ENCODE measurements around the gene FMO3. TPM values are rescaled to one million over a fixed set of nuclear protein-coding genes. Genes with fewer than 3 reads are reported as not detected.

FMO3 gene
- total RNA-seq, 2 experiments from 2014 or later, result not detected

- no peak overlapping the region for H3K4me3 ChIP-seq (ENCODE audit: low read depth, low read length, poor library complexity, severe bottlenecking)
- ChIA-PET CTCF (ENCODE audit: unreplicated experiment) (no interaction called here), POLR2A (interaction anchor here (0.6 to 1.6 kb wide), 2 partner anchors 18 to 19 kb away, joined by 3 to 5 read pairs; no protein-coding TSS in a partner anchor)
- H3K9me2 ChIP-seq (ENCODE audit: insufficient read depth, low read length), result no peaks in the 10 kb centered on the region
- no peaks in the 10 kb centered on the region for H4K20me1 ChIP-seq (ENCODE audit: insufficient read depth, low read length)
- H3K4me1 ChIP-seq (ENCODE audit: insufficient read depth, low read length, poor library complexity, severe bottlenecking), result no peaks in the 10 kb centered on the region
- DNase-seq (ENCODE audit: low spot score), result no peak
- H3K4me2 ChIP-seq (ENCODE audit: low read length), result no peak overlapping the region
- intact Hi-C loops (cut with micrococcal nuclease; ENCODE audit: unreplicated experiment), result no loop called here
- BruUV-seq (replicated peaks), result no TSS peak
- no peak overlapping the region for H3K27ac ChIP-seq (ENCODE audit: low read depth, low read length, poor library complexity, severe bottlenecking)
- no peak for TF ChIP-seq EZH2phosphoT487 (IDR thresholded peaks at IDR 0.05; ENCODE audit: borderline replicate concordance, low read depth, low read length)
- TF ChIP-seq CTCF (conservative IDR thresholded peaks at IDR 0.05; ENCODE audit: low read length), result no peak
- peaks cover 5% of the 10 kb centered on the region; the same call in 1 of the 2 replicates for H3K9me3 ChIP-seq (ENCODE audit: low read length)
- H2AFZ ChIP-seq (ENCODE audit: low read length), result no peak overlapping the region
- no peaks in the 10 kb centered on the region for H3K79me2 ChIP-seq (ENCODE audit: insufficient read depth, low read depth, low read length)
- no peaks in the 10 kb centered on the region for H3K36me3 ChIP-seq (ENCODE audit: insufficient read depth, low read length)
Measured at GRCh38 chr1:171155484-171155883, 64.8 kb downstream of the FMO3 start.

GRCh38 chr1:171158096-171158495, 67.4 kb downstream of the FMO3 start:
- POLR2A ChIA-PET, result no interaction called here
- peaks cover 7% of the 10 kb centered on the region; the same call in 1 of the 2 replicates for H3K9me2 ChIP-seq (ENCODE audit: insufficient read depth, low read length)
- H3K79me2 ChIP-seq (ENCODE audit: insufficient read depth, low read depth, low read length), result no peaks in the 10 kb centered on the region
- H3K27ac ChIP-seq (ENCODE audit: low read depth, low read length, poor library complexity, severe bottlenecking), result no peak overlapping the region
- TF ChIP-seq CTCF (conservative IDR thresholded peaks at IDR 0.05; ENCODE audit: low read length), result no peak
- no peak for TF ChIP-seq EZH2phosphoT487 (IDR thresholded peaks at IDR 0.05; ENCODE audit: borderline replicate concordance, low read depth, low read length)
- no TSS peak for BruUV-seq (replicated peaks)
- no peaks in the 10 kb centered on the region for H3K36me3 ChIP-seq (ENCODE audit: insufficient read depth, low read length)
- intact Hi-C loops (cut with micrococcal nuclease; ENCODE audit: unreplicated experiment), result no loop called here
- no peak overlapping the region for H3K4me2 ChIP-seq (ENCODE audit: low read length)
- H3K9me3 ChIP-seq (ENCODE audit: low read length), result peaks cover 5% of the 10 kb centered on the region; the same call in 1 of the 2 replicates
- no peak for DNase-seq (ENCODE audit: low spot score)
- H2AFZ ChIP-seq (ENCODE audit: low read length), result no peak overlapping the region
- CTCF ChIA-PET (ENCODE audit: unreplicated experiment), result no interaction called here
- H3K4me1 ChIP-seq (ENCODE audit: insufficient read depth, low read length, poor library complexity, severe bottlenecking), result no peaks in the 10 kb centered on the region
- H4K20me1 ChIP-seq (ENCODE audit: insufficient read depth, low read length), result no peaks in the 10 kb centered on the region
- H3K4me3 ChIP-seq (ENCODE audit: low read depth, low read length, poor library complexity, severe bottlenecking), result no peak overlapping the region

GRCh38 chr1:171158551-171158950, 67.8 kb downstream of the FMO3 start:
- H3K79me2 ChIP-seq (ENCODE audit: insufficient read depth, low read depth, low read length), result no peaks in the 10 kb centered on the region
- ChIA-PET CTCF (ENCODE audit: unreplicated experiment) (no interaction called here), POLR2A (no interaction called here)
- no peak for TF ChIP-seq CTCF (conservative IDR thresholded peaks at IDR 0.05; ENCODE audit: low read length)
- TF ChIP-seq EZH2phosphoT487 (IDR thresholded peaks at IDR 0.05; ENCODE audit: borderline replicate concordance, low read depth, low read length), result no peak
- no peak overlapping the region for H3K4me3 ChIP-seq (ENCODE audit: low read depth, low read length, poor library complexity, severe bottlenecking)
- H2AFZ ChIP-seq (ENCODE audit: low read length), result no peak overlapping the region
- no peaks in the 10 kb centered on the region for H3K4me1 ChIP-seq (ENCODE audit: insufficient read depth, low read length, poor library complexity, severe bottlenecking)
- no peak overlapping the region for H3K4me2 ChIP-seq (ENCODE audit: low read length)
- H4K20me1 ChIP-seq (ENCODE audit: insufficient read depth, low read length), result no peaks in the 10 kb centered on the region
- H3K27ac ChIP-seq (ENCODE audit: low read depth, low read length, poor library complexity, severe bottlenecking), result no peak overlapping the region
- no peak for DNase-seq (ENCODE audit: low spot score)
- no peaks in the 10 kb centered on the region for H3K36me3 ChIP-seq (ENCODE audit: insufficient read depth, low read length)
- intact Hi-C loops (cut with micrococcal nuclease; ENCODE audit: unreplicated experiment), result no loop called here
- H3K9me3 ChIP-seq (ENCODE audit: low read length), result peaks cover 5% of the 10 kb centered on the region; the same call in 1 of the 2 replicates
- BruUV-seq (replicated peaks), result no TSS peak
- peaks cover 7% of the 10 kb centered on the region; the same call in 1 of the 2 replicates for H3K9me2 ChIP-seq (ENCODE audit: insufficient read depth, low read length)
